Stimulated activated CD4-positive, alpha-beta T cell treated with anti-CD3 and anti-CD28 coated beads, Interleukin-12 subunit alpha, Interleukin-12 subunit beta, amount 100 ng/mL, for 4 hours (primary cell): Measurements from ENCODE around the gene LGALS8.

Source experiments
- DNase-seq: peaks from one replicate; pipeline ENCODE4 v3.0.0-alpha.2; 2020

LGALS8 gene

GRCh38 chr1:236509647-236510401 is 14.0 kb upstream of the LGALS8 start:
- DNase-seq, result no peak

GRCh38 chr1:236511735-236512418 is 11.9 kb upstream of the LGALS8 start:
- DNase-seq, result no peak

- DNase-seq, result no peak
Observed at GRCh38 chr1:236514703-236515442, 8.9 kb upstream of the LGALS8 start.

- no peak for DNase-seq
Observed at GRCh38 chr1:236515443-236515958, 8.3 kb upstream of the LGALS8 start.

- DNase-seq, result no peak
Observed at GRCh38 chr1:236516929-236517704, 6.7 kb upstream of the LGALS8 start.

- DNase-seq, result no peak
Observed at GRCh38 chr1:236518322-236518721, 5.5 kb upstream of the LGALS8 start.

- DNase-seq, result no peak
Observed at GRCh38 chr1:236520445-236521005, 3.3 kb upstream of the LGALS8 start.

GRCh38 chr1:236522937-236523703 is 662 bp upstream of the LGALS8 start:
- DNase-seq, result no peak

GRCh38 chr1:236524142-236524894 is 536 bp downstream of the LGALS8 start:
- peak; percentile 36 for DNase-seq

- DNase-seq, result no peak
Observed at GRCh38 chr1:236524895-236525184, 1.1 kb downstream of the LGALS8 start.

- no peak for DNase-seq
Observed at GRCh38 chr1:236526079-236526478, 2.3 kb downstream of the LGALS8 start.

- no peak for DNase-seq
Observed at GRCh38 chr1:236530286-236530685, 6.5 kb downstream of the LGALS8 start.

GRCh38 chr1:236530959-236531358 is 7.2 kb downstream of the LGALS8 start:
- no peak for DNase-seq

GRCh38 chr1:236532850-236533249 is 9.1 kb downstream of the LGALS8 start:
- DNase-seq, result no peak

- DNase-seq, result peak; percentile 17
Observed at GRCh38 chr1:236534151-236534651, 10.4 kb downstream of the LGALS8 start.

- no peak for DNase-seq
Observed at GRCh38 chr1:236535190-236535589, 11.4 kb downstream of the LGALS8 start.

- DNase-seq, result no peak
Observed at GRCh38 chr1:236535662-236536161, 11.9 kb downstream of the LGALS8 start.

- DNase-seq, result no peak
Observed at GRCh38 chr1:236536540-236536939, 12.8 kb downstream of the LGALS8 start.

GRCh38 chr1:236540813-236541465 is 17.2 kb downstream of the LGALS8 start:
- DNase-seq, result no peak

GRCh38 chr1:236541710-236542109 is 17.9 kb downstream of the LGALS8 start:
- DNase-seq, result no peak
